ENCODE data around the gene RNF144A. TPM values are rescaled to one million over a fixed set of nuclear protein-coding genes. Genes with fewer than 3 reads are reported as not detected.

The RNF144A gene
- total and polyA plus RNA-seq, 2 donors from 2014 or later: 4.2 to 12.3 TPM

DNA sequence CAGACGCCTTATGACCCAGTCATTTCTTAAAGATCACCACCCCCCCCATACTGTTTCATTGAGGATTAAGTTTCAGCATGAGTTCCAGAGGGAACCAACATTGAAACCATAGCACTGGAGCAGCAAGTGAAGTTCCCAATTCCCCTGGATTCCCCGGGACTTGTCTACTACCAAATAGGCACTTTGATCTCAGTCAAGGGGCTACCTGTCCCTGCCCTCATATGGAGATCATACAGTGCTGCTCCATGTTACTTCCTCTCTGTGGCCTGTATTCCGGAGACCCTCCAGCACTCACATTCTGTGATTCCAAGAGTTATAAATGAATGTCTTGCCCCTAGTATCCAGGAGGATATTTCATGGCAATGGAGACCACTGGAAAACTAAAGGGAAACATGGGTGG is 42.5 kb downstream of the RNF144A start:
- no peak for TF ChIP-seq CTCF (IDR thresholded peaks at IDR 0.05; ENCODE audit: borderline replicate concordance, extremely low read depth, insufficient read depth)
- DNase-seq: peak in 1 of 5 donors; percentile 6
- H3K27ac ChIP-seq (ENCODE audit: low read depth in 2 of 2, low read length in 2 of 2): no peak overlapping the region
- H3K9me3 ChIP-seq (ENCODE audit: control insufficient read depth in 2 of 3, insufficient read depth in 1 of 3, low read length in 3 of 3): no peaks in the 10 kb centered on the region
- H3K4me1 ChIP-seq (ENCODE audit: control insufficient read depth in 2 of 3, insufficient read depth in 2 of 3, low read depth in 1 of 3, low read length in 3 of 3): peaks cover 0 to 6% (median 3%) of the 10 kb centered on the region in 3 donors
- FAIRE-seq: no peak
- no peak overlapping the region for H3K4me3 ChIP-seq (ENCODE audit: low read length in 3 of 3)
- no peaks in the 10 kb centered on the region for H3K36me3 ChIP-seq (ENCODE audit: control insufficient read depth in 2 of 3, insufficient read depth in 3 of 3, low read length in 3 of 3)
- H3K9ac ChIP-seq (ENCODE audit: low read length in 3 of 3): no peak overlapping the region
- H3K27me3 ChIP-seq (ENCODE audit: control insufficient read depth, insufficient read depth, low read length): no peaks in the 10 kb centered on the region
- intact Hi-C loops (cut with DNase I): no loop called here

- Histone ChIP-seq H3K27me3 (ENCODE audit: control insufficient read depth, insufficient read depth, low read length) (no peaks in the 10 kb centered on the region), H3K4me3 (ENCODE audit: low read length in 3 of 3) (no peak overlapping the region), H3K27ac (ENCODE audit: low read depth in 2 of 2, low read length in 2 of 2) (no peak overlapping the region), H3K9ac (ENCODE audit: low read length in 3 of 3) (no peak overlapping the region), H3K36me3 (ENCODE audit: control insufficient read depth in 2 of 3, insufficient read depth in 3 of 3, low read length in 3 of 3) (no peaks in the 10 kb centered on the region), H3K9me3 (ENCODE audit: control insufficient read depth in 2 of 3, insufficient read depth in 1 of 3, low read length in 3 of 3) (no peaks in the 10 kb centered on the region), H3K4me1 (ENCODE audit: control insufficient read depth in 2 of 3, insufficient read depth in 2 of 3, low read depth in 1 of 3, low read length in 3 of 3) (peaks cover 0 to 3% (median 3%) of the 10 kb centered on the region in 3 donors)
- peak in 2 of 5 donors; percentile 5 to 7 for DNase-seq
- TF ChIP-seq CTCF (IDR thresholded peaks at IDR 0.05; ENCODE audit: borderline replicate concordance, extremely low read depth, insufficient read depth): no peak
- intact Hi-C loops (cut with DNase I): no loop called here
- no peak for FAIRE-seq
Observed at GRCh38 chr2:6960659-6961058, 43.4 kb downstream of the RNF144A start.

- intact Hi-C loops (cut with DNase I): no loop called here
- Histone ChIP-seq H3K27ac (ENCODE audit: low read depth in 2 of 2, low read length in 2 of 2) (no peak overlapping the region), H3K4me1 (ENCODE audit: control insufficient read depth in 2 of 3, insufficient read depth in 2 of 3, low read depth in 1 of 3, low read length in 3 of 3) (no peaks in the 10 kb centered on the region), H3K9ac (ENCODE audit: low read length in 3 of 3) (no peak overlapping the region), H3K9me3 (ENCODE audit: control insufficient read depth in 2 of 3, insufficient read depth in 1 of 3, low read length in 3 of 3) (no peaks in the 10 kb centered on the region), H3K36me3 (ENCODE audit: control insufficient read depth in 2 of 3, insufficient read depth in 3 of 3, low read length in 3 of 3) (no peaks in the 10 kb centered on the region), H3K27me3 (ENCODE audit: control insufficient read depth, insufficient read depth, low read length) (no peaks in the 10 kb centered on the region), H3K4me3 (ENCODE audit: low read length in 3 of 3) (no peak overlapping the region)
- TF ChIP-seq CTCF (IDR thresholded peaks at IDR 0.05; ENCODE audit: borderline replicate concordance, extremely low read depth, insufficient read depth): no peak
- DNase-seq (no peak), FAIRE-seq (no peak)
Observed at GRCh38 chr2:6963727-6964126, 46.5 kb downstream of the RNF144A start.

Data from kidney (tissue), 14 donors.